Psoas muscle (tissue), 8 donors: ENCODE results near the gene PASK. TPM values are rescaled to one million over a fixed set of nuclear protein-coding genes. Genes with fewer than 3 reads are reported as not detected.

ENCODE experiments used
- ATAC-seq, 4 donors: fragments of 200-7000 bp; cut with Tn5 transposase; one replicate each; pipeline ENCODE4 v1.9.1; 2020; ENCODE audit warnings: moderate library complexity in 3 of 4, mild to moderate bottlenecking in 2 of 4
- DNase-seq, 2 donors: peaks; one replicate each; pipeline ENCODE4 v3.0.0-alpha.2; 2020
- H3K27ac ChIP-seq: fragments of 200-600 bp; one replicate; pipeline ENCODE4 v1.8.0; 2022
- H3K27me3 ChIP-seq, 3 donors: fragments of 200-600 bp in 1 of 3; one replicate each; pipeline versions ENCODE4 v1.6.1 to v1.8.0; 2013 to 2022; ENCODE audit warnings: low read length in 2 of 3, mild to moderate bottlenecking in 2 of 3, moderate library complexity in 1 of 3; ENCODE audit not compliant: insufficient read depth in 3 of 3
- H3K36me3 ChIP-seq, 2 donors: fragments of 200-600 bp in 1 of 2; one replicate each; pipeline versions ENCODE4 v1.6.1 to v1.8.0; 2013 to 2022; ENCODE audit warnings: low read depth in 1 of 2, mild to moderate bottlenecking in 1 of 2, moderate library complexity in 1 of 2; ENCODE audit not compliant: insufficient read depth in 1 of 2
- H3K4me1 ChIP-seq: fragments of 200-600 bp; one replicate; pipeline ENCODE4 v1.8.0; 2022
- H3K4me3 ChIP-seq: fragments of 200-600 bp; one replicate; pipeline ENCODE4 v1.8.0; 2022; ENCODE audit warnings: mild to moderate bottlenecking
- H3K9me3 ChIP-seq: fragments of 200-600 bp; one replicate; pipeline ENCODE4 v1.8.0; 2022
- CTCF ChIP-seq: fragments of 200-600 bp; IDR thresholded peaks from one replicate; pipeline ENCODE4 v1.8.0; 2022; ENCODE audit warnings: antibody characterized with exemption
- WGBS, 3 donors: extraction: QIAGEN DNeasy Blood & Tissue Kit; methylation state at CpG; one replicate each; pipeline versions ENCODE4 v1.1.6 to v1.1.7; 2013; 5-methylcytosine and 5-hydroxymethylcytosine counted together
- intact Hi-C, 2 donors: fragments of 100-400 bp; cut with DNase I; formaldehyde crosslinking; loops; one replicate each; pipeline versions ENCODE4 v1.11.0 to v1.14.2; 2022
- polyA plus RNA-seq, 3 donors: library from polyadenylated mRNA; stranded (reverse); fragments of 200-250 nt; gene quantifications; one replicate each; pipeline ENCODE4 v1.2.3, GENCODE V29; 2013
- total RNA-seq, 4 donors: library from RNA; stranded (reverse); fragmentation: NEBNext Ultra II Directional in 2 of 4; extraction: Animal tissue kit (Norgen Biotek cat#: 25700) in 2 of 4; gene quantifications; one replicate each; pipeline versions ENCODE4 v1.2.1 to v1.2.4, GENCODE V29; 2021 to 2023
- donor health status: healthy with polysubstance abuse.
- donor health status: DM: no; HTN: no; CAD: no; lungs with moderate emphysema.
- donor health status: Bipolar disorder and iron deficiency.
- donor health status: healthy.
- donor health status: DM: yes; HTN: yes; CAD: no.
- donor health status: DM: no; HTN: no; CAD: no.
- donor health status: DM: no; HTN: no; CAD: no.
- donor health status: DM: yes; HTN: yes; CAD: no.

The PASK gene
- total and polyA plus RNA-seq, 7 donors = 0.41 to 1.9 (median 0.95) TPM

GRCh38 chr2:241120440-241120839, 28.8 kb downstream of the PASK start:
- no peak overlapping the region for H3K4me3 ChIP-seq
- TF ChIP-seq CTCF = no peak
- no peaks in the 10 kb centered on the region for H3K9me3 ChIP-seq
- H3K4me1 ChIP-seq = no peaks in the 10 kb centered on the region
- ATAC-seq (no peak), DNase-seq (no peak)
- H3K27ac ChIP-seq = no peak overlapping the region
- 95 to 100% (median 99%) methylated on average over 2 of the region's 2 CpGs for WGBS, 3 donors
- H3K36me3 ChIP-seq = no peaks in the 10 kb centered on the region
- intact Hi-C loops = no loop called here
- no peaks in the 10 kb centered on the region for H3K27me3 ChIP-seq

- WGBS, 3 donors = 86 to 90% (median 89%) methylated on average over 24 of the region's 24 CpGs
- Histone ChIP-seq H3K27ac (no peak overlapping the region), H3K9me3 (no peaks in the 10 kb centered on the region), H3K4me3 (no peak overlapping the region), H3K4me1 (no peaks in the 10 kb centered on the region), H3K27me3 (no peaks in the 10 kb centered on the region), H3K36me3 (no peaks in the 10 kb centered on the region)
- intact Hi-C loops = no loop called here
- no peak for DNase-seq
- no peak for ATAC-seq
- no peak for TF ChIP-seq CTCF
These were observed 30.4 kb downstream of the PASK start for GRCh38 chr2:241118737-241119505.

GRCh38 chr2:241116606-241117560, 32.4 kb downstream of the PASK start:
- ATAC-seq = no peak
- TF ChIP-seq CTCF = no peak
- intact Hi-C loops = no loop called here

GRCh38 chr2:241115361-241115760, 33.9 kb downstream of the PASK start:
- no peaks in the 10 kb centered on the region for H3K4me1 ChIP-seq
- WGBS, 3 donors = 72 to 96% (median 88%) methylated on average over 8 of the region's 8 CpGs
- H3K27ac ChIP-seq = no peak overlapping the region
- ATAC-seq = no peak
- H3K9me3 ChIP-seq = no peaks in the 10 kb centered on the region
- no peaks in the 10 kb centered on the region for H3K27me3 ChIP-seq
- DNase-seq = no peak
- no peak for TF ChIP-seq CTCF
- intact Hi-C loops = no loop called here
- H3K36me3 ChIP-seq = no peaks in the 10 kb centered on the region
- no peak overlapping the region for H3K4me3 ChIP-seq

More at GRCh38 chr2:241116606-241117560, 32.4 kb downstream of the PASK start:
- Histone ChIP-seq H3K4me3 (no peak overlapping the region), H3K36me3 (no peaks in the 10 kb centered on the region), H3K27ac (no peak overlapping the region), H3K9me3 (no peaks in the 10 kb centered on the region), H3K27me3 (no peaks in the 10 kb centered on the region), H3K4me1 (no peaks in the 10 kb centered on the region)
- no peak for DNase-seq
- 92 to 95% (median 94%) methylated on average over 32 of the region's 32 CpGs for WGBS, 3 donors
